Spinal cord (tissue), 10 donors: ENCODE measurements around the gene ANKK1. TPM values are rescaled to one million over a fixed set of nuclear protein-coding genes. Genes with fewer than 3 reads are reported as not detected.

ENCODE experiments used
- DNase-seq, 6 donors: peaks; one replicate each; pipeline versions ENCODE4 v3.0.0 to v3.0.0-alpha.2; 2013 to 2015; ENCODE audit warnings: low spot score in 6 of 6, low read depth in 4 of 6
- H3K27ac ChIP-seq: one replicate; pipeline ENCODE4 v1.5.1; 2013; ENCODE audit warnings: low read depth, low read length, control low read depth
- H3K27me3 ChIP-seq: one replicate; pipeline ENCODE4 v1.6.1; 2013; ENCODE audit warnings: low read length; ENCODE audit not compliant: control insufficient read depth, insufficient read depth
- H3K36me3 ChIP-seq: one replicate; pipeline ENCODE4 v1.6.1; 2013; ENCODE audit warnings: low read length; ENCODE audit not compliant: control insufficient read depth, insufficient read depth
- H3K4me1 ChIP-seq: one replicate; pipeline ENCODE4 v1.6.1; 2013; ENCODE audit warnings: low read length; ENCODE audit not compliant: control insufficient read depth, insufficient read depth
- H3K4me3 ChIP-seq: one replicate; pipeline ENCODE4 v1.5.1; 2013; ENCODE audit warnings: low read depth, low read length, control low read depth
- H3K9me3 ChIP-seq: one replicate; pipeline ENCODE4 v1.6.1; 2013; ENCODE audit warnings: low read length; ENCODE audit not compliant: control insufficient read depth, insufficient read depth
- WGBS: methylation state at CpG from one replicate; pipeline ENCODE4 v1.1.5; 2013; ENCODE audit warnings: missing lambda C conversion rate; ENCODE audit not compliant: insufficient coverage; 5-methylcytosine and 5-hydroxymethylcytosine counted together
- polyA plus RNA-seq, 2 donors: library from polyadenylated mRNA; unstranded; fragments of 120-200 nt; gene quantifications; one replicate each; pipeline ENCODE4 v1.2.1, GENCODE V29; 2013; ENCODE audit not compliant: insufficient read length in 2 of 2
- total RNA-seq, 2 donors: library from RNA; depleted of rRNA in 1 of 2; stranded (reverse); fragments of 120-200 nt in 1 of 2; fragments of >200 nt in 1 of 2; gene quantifications; one replicate each; pipeline versions ENCODE4 v1.2.3 to v1.2.4, GENCODE V29; 2013 to 2014
- donor health status: healthy.

ANKK1 gene
- total and polyA plus RNA-seq, 4 donors: 0.20 to 0.88 (median 0.57) TPM

DNA sequence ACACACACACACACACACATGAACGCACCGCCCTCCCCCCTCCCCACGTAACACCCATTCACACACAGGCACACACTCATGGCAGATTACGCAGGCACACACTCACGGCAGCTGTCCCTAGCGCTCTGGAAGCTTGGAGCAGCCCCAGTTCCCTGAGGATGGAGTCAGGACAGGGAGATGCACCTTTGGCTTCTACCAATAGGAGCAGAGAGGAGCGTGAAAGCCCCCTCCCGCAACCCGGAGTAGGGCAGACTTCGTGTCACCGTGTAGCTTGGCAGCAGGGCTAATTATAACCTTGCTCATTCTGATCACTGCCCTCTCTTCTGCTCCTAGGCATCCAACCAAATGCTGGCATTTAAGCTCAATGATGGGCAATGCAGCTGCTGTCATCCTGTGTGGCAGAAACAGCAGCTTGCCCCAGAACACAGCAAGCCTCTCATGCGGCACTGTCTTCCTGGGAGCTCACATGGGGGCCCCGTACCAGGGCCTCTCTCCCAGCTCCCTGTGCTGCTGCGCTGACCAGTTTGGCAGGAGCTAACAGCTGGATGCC is 31.9 kb downstream of the ANKK1 start:
- peaks cover 3% of the 10 kb centered on the region for H3K27me3 ChIP-seq
- WGBS: 46% methylated on average over 12 of the region's 14 CpGs
- H3K36me3 ChIP-seq: peaks cover 3% of the 10 kb centered on the region
- no peak overlapping the region for H3K4me3 ChIP-seq
- peak in 3 of 6 donors; percentile 5 to 65 (median 32) for DNase-seq
- H3K27ac ChIP-seq: no peak overlapping the region
- no peaks in the 10 kb centered on the region for H3K9me3 ChIP-seq
- H3K4me1 ChIP-seq: peaks cover 11% of the 10 kb centered on the region

DNA sequence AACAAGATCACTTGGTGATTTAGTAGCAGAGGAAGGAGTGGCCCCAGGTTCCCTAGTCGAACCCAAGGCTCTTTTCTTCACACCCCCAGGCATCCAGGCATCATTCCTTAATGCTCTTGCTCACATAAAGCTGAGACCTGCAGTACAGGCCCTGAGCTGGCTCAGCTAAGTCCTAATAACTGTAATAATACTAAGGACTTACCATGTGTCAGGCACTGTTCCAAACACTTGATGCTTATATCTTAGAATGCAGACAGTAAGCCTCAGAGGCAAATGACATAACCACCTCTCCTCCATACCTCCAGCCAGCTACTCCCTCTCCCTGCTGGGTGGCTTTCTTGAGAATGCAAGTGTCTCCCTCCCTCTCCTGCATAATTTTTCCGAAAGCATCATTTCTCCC is 33.2 kb downstream of the ANKK1 start:
- no peak for DNase-seq
- peaks cover 11% of the 10 kb centered on the region for H3K4me1 ChIP-seq
- no peak overlapping the region for H3K4me3 ChIP-seq

DNA sequence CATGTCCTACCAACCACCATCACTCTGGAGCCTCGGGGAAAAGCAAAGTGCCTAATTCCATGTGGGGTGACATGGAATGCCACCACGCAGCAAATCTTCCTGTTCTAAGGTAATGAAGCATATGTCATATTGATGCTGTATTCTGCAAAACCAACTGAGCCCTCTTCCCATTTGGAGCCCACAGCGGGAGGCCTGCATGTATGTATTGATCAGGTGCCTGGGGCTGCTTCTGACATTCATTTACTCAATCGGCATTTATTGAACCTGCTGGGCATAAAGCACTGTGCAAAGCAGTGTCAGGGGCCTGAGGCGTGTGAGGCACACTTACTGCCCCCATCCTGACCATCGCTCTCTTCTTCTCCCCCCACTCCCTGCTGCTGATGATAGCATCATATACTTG is 39.1 kb downstream of the ANKK1 start:
- H3K27me3 ChIP-seq: no peaks in the 10 kb centered on the region
- 71% methylated on average over 1 of the region's 6 CpGs for WGBS

More for the DNA sequence above, 33.2 kb downstream of the ANKK1 start:
- H3K27ac ChIP-seq: no peak overlapping the region
- H3K27me3 ChIP-seq: peaks cover 3% of the 10 kb centered on the region
- no peaks in the 10 kb centered on the region for H3K9me3 ChIP-seq
- peaks cover 3% of the 10 kb centered on the region for H3K36me3 ChIP-seq
- WGBS: 71% methylated on average over 2 of the region's 2 CpGs

DNA sequence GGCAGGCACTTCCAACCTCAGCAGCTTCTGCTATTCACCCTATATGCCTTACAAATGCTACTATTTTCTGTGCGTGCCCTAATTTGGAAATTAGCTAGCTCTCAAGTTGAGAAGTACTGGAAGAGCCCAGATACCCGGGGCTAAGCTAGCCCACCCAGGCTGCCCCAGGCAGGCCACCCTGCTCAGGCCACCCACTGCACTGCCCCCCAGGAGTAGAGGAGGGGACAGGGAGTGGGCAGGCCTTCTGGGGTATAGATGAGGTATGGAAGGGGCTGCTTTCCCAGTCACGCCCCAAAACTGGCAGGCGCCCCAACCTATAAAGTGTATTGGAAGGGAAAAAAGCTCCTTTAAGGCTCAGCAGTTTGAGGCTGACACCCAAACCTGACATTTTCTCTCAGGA is 44.2 kb downstream of the ANKK1 start:
- Histone ChIP-seq H3K9me3 (no peaks in the 10 kb centered on the region), H3K36me3 (no peaks in the 10 kb centered on the region), H3K27me3 (no peaks in the 10 kb centered on the region), H3K4me1 (no peaks in the 10 kb centered on the region), H3K27ac (no peak overlapping the region), H3K4me3 (no peak overlapping the region)
- WGBS: 94% methylated on average over 2 of the region's 4 CpGs
- DNase-seq: no peak

More for the DNA sequence above, 39.1 kb downstream of the ANKK1 start:
- Histone ChIP-seq H3K9me3 (no peaks in the 10 kb centered on the region), H3K27ac (no peak overlapping the region), H3K36me3 (no peaks in the 10 kb centered on the region), H3K4me3 (no peak overlapping the region), H3K4me1 (no peaks in the 10 kb centered on the region)
- no peak for DNase-seq

DNA sequence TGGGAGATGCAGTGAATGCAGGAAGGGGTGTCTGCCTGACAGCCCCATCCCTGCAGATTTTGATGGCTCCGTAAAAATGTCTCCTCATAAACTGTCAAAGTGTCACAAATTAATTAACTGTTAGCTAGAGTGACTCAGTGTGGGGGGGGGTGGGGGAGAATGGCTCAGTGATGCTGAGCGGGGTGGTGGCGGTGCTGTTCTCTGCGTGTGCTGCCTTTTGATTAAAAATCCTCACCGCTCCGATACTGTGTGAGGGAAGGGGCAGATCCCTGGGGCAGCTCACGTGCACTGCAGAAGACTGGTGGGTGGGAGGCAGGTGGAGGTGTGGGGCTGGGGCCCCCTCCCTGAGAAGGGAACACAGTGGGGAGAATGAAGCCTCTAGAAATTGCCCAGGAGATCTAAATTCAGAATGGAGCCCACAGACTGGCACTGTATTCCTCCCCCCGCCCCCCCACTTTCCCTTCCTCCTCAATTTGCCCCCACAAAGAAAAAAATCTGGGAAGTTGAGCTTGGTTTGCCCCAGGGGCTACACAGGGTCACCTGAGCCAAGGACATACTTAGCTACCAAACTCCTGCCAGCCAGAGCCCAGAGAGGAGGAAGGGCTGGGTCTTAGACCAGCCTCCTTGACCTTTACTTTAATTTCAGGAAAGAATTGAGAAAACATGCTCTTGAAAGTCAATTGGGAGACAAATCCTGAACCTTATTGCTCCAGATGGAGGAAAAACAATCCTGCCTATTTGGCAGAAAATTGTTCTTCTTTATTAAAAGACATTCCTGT is 47.8 kb downstream of the ANKK1 start:
- DNase-seq: no peak
- H3K9me3 ChIP-seq: no peaks in the 10 kb centered on the region
- H3K27me3 ChIP-seq: no peaks in the 10 kb centered on the region
- H3K36me3 ChIP-seq: no peaks in the 10 kb centered on the region
- no peaks in the 10 kb centered on the region for H3K4me1 ChIP-seq
- WGBS: 88% methylated on average over 6 of the region's 8 CpGs
- no peak overlapping the region for H3K4me3 ChIP-seq
- H3K27ac ChIP-seq: no peak overlapping the region

DNA sequence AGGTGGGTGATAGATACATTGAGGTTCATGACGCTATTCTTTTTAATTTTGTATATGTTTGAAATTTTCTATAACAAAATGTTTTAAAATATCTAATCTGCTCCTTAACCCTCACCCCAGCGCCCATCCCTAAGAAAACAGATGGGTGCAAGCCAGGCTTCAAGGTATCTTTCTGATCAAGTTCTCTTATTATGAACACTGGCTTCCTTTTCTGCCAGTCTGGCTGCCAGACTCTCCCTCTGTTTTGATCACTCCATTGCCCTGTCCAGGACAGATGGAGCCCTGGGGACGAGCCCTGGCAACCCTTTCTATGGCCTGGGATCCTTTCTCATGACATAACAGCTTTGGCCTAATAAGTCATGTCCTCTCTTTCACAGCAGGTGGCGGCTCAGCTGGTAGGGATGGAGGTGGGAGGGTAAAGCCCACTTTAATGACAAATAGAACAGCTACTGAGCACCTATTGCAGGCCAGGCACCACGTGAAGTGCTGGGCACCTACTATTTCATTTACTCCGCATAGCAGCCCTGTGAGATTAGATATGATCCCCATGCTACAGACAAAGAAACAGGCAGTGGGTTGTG is 49.2 kb downstream of the ANKK1 start:
- H3K36me3 ChIP-seq: no peaks in the 10 kb centered on the region
- WGBS: no CpG with 5 or more reads among the region's 6 CpGs
- H3K27me3 ChIP-seq: no peaks in the 10 kb centered on the region
- DNase-seq: peak in 1 of 6 donors; percentile 9
- H3K4me3 ChIP-seq: no peak overlapping the region
- H3K9me3 ChIP-seq: no peaks in the 10 kb centered on the region
- no peaks in the 10 kb centered on the region for H3K4me1 ChIP-seq
- no peak overlapping the region for H3K27ac ChIP-seq

DNA sequence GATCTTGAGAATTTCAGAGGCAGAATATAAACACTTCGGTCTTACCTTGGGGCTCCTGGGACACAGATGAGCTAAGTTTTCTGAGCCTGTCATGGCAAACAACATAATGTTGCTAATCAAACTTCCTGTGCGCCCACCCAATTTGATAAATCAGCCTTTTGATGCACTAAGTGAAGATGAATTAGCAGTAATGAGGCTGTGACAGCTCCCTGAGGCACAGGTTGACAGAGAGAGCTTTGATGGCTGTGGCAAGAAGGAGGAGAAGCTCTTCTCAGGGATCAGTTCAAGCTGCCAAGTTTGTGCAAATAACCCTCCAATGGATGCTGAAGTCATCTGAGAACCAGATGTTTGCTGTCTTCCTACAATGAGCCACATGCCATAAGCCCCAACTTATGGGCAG is 53.2 kb downstream of the ANKK1 start:
- H3K9me3 ChIP-seq: no peaks in the 10 kb centered on the region
- H3K4me3 ChIP-seq: no peak overlapping the region
- 80% methylated on average over 2 of the region's 2 CpGs for WGBS
- H3K36me3 ChIP-seq: no peaks in the 10 kb centered on the region
- no peaks in the 10 kb centered on the region for H3K4me1 ChIP-seq
- no peak overlapping the region for H3K27ac ChIP-seq
- no peak for DNase-seq
- H3K27me3 ChIP-seq: no peaks in the 10 kb centered on the region

DNA sequence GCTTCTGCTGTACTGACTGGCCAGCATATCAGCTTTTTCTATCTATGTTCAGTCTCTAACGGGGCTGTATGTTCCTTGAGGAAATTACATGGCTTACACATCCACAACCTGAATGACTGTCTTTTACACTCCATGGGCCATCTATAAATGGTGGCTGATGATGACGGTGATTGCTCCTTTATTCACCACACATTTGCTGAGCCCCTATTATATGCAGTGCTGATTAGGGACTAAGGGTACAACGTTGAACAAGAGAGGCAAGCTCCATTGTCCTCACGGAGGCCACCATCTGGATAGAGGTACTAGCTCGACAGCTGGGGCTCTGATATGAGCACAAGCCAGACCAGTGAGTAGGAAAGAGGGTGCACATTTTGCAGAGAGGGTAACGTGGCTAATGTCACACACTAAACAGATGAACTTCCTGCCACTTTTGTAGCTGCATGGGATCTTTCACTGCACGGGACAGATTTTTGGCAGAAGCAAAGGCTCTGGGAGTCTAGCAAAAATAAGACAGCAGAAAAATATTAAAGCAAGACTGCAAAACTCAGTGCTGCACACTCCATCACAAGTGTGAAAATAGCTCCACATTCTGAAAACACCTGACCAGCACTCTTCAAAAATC is 57.0 kb downstream of the ANKK1 start:
- H3K27me3 ChIP-seq: no peaks in the 10 kb centered on the region
- H3K4me3 ChIP-seq: no peak overlapping the region
- WGBS: 32% methylated on average over 5 of the region's 7 CpGs
- no peaks in the 10 kb centered on the region for H3K9me3 ChIP-seq
- H3K36me3 ChIP-seq: no peaks in the 10 kb centered on the region
- peak in 2 of 6 donors; percentile 10 to 24 for DNase-seq
- peaks cover 4% of the 10 kb centered on the region for H3K4me1 ChIP-seq
- H3K27ac ChIP-seq: no peak overlapping the region

DNA sequence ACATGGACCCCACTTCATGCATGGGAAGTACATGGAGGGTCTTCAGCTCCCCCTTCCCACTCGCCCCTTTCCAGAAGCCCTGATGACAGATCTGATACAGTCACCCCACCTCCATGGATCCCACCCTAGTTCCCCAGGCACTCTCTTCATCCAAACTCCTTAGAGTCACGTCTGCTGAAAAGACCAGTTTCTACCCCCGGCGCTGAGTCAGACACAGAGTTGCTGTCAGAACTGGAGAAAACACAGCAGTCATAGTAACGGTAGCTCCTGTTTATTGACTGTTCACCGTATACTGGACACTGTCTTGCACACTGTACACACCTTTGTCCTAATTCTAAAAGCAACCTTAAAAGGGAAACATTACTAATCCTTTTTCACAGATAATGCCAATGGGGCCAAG is 58.5 kb downstream of the ANKK1 start:
- H3K27ac ChIP-seq: no peak overlapping the region
- no peak for DNase-seq
- no peaks in the 10 kb centered on the region for H3K9me3 ChIP-seq
- H3K4me3 ChIP-seq: no peak overlapping the region
- no peaks in the 10 kb centered on the region for H3K27me3 ChIP-seq
- H3K36me3 ChIP-seq: no peaks in the 10 kb centered on the region
- H3K4me1 ChIP-seq: peaks cover 4% of the 10 kb centered on the region
- 91% methylated on average over 6 of the region's 6 CpGs for WGBS
